T-cell (primary cell): ENCODE data around the gene KIAA1614. TPM values are rescaled to one million over a fixed set of nuclear protein-coding genes. Genes with fewer than 3 reads are reported as not detected.

Experiments
- ATAC-seq, 4 experiments: fragments of 200-7000 bp in 3 of 4; fragments of 150-1000 bp in 1 of 4; cut with Tn5 transposase; replicated peaks in 1 of 4; 1 replicate in 3 of 4; 2 replicates in 1 of 4; pipeline ENCODE4 v1.10.0; 2021; ENCODE audit warnings: moderate library complexity in 3 of 4, mild to moderate bottlenecking in 2 of 4, moderate number of reproducible peaks in 1 of 4
- CTCF ChIA-PET, 2 donors: fragments of 300-600 bp; sonication (Branson Sonifier 250); formaldehyde crosslinking; loops; one replicate each; lab custom pipeline; 2022; ENCODE audit warnings: antibody characterized with exemption in 2 of 2; lab: Charles Lee
- POLR2A ChIA-PET, 2 donors: fragments of 300-600 bp; sonication (Branson Sonifier 250); formaldehyde crosslinking; loops; one replicate each; lab custom pipeline; 2022; ENCODE audit warnings: antibody characterized with exemption in 2 of 2; lab: Charles Lee
- DNase-seq, 35 experiments: peaks; one replicate each; pipeline versions ENCODE4 v3.0.0 to v3.0.0-alpha.2; 2013 to 2023
- H3K27ac ChIP-seq: one replicate; pipeline ENCODE4 v1.5.1; 2013; ENCODE audit warnings: low read length
- H3K27me3 ChIP-seq, 2 experiments: replicated peaks in 1 of 2; 1 replicate in 1 of 2; 2 replicates in 1 of 2; pipeline versions ENCODE4 v1.6.1 to v1.7.0; 2013; ENCODE audit warnings: low read length in 1 of 2, mixed read lengths in 1 of 2; ENCODE audit not compliant: control insufficient read depth in 2 of 2, insufficient read depth in 2 of 2; ENCODE audit errors: extremely low read depth in 1 of 2
- H3K36me3 ChIP-seq, 2 donors: 1 replicate in 1 of 2; 2 replicates in 1 of 2; pipeline versions ENCODE4 v1.6.1 to v1.7.0; 2013; ENCODE audit warnings: low read length in 1 of 2; ENCODE audit not compliant: control insufficient read depth in 2 of 2, insufficient read depth in 1 of 2; ENCODE audit errors: extremely low read depth in 1 of 2
- H3K4me1 ChIP-seq, 2 experiments: 1 replicate in 1 of 2; 2 replicates in 1 of 2; pipeline versions ENCODE4 v1.6.1 to v1.7.0; 2013; ENCODE audit warnings: low read length in 2 of 2, mixed read lengths in 1 of 2; ENCODE audit not compliant: insufficient read depth in 2 of 2, control insufficient read depth in 1 of 2; ENCODE audit errors: extremely low read depth in 1 of 2
- H3K4me3 ChIP-seq, 2 donors: 1 replicate in 1 of 2; 2 replicates in 1 of 2; pipeline versions ENCODE4 v1.5.1 to v1.7.0; 2013; ENCODE audit warnings: mild to moderate bottlenecking in 2 of 2, low read length in 1 of 2, moderate library complexity in 1 of 2; ENCODE audit not compliant: control insufficient read depth in 1 of 2; ENCODE audit errors: extremely low read depth in 1 of 2
- H3K9me3 ChIP-seq: 2 replicates; pipeline ENCODE4 v1.7.0; 2013
- H3K27ac Mint-ChIP-seq, 2 donors: one replicate each; pipeline ENCODE4 v1.8.0; 2020 to 2021; ENCODE audit warnings: mild to moderate bottlenecking in 2 of 2, mixed read lengths in 2 of 2
- H3K27me3 Mint-ChIP-seq, 2 donors: one replicate each; pipeline ENCODE4 v1.8.0; 2021 to 2022; ENCODE audit warnings: mixed read lengths in 2 of 2
- H3K36me3 Mint-ChIP-seq: one replicate; pipeline ENCODE4 v1.8.0; 2021; ENCODE audit warnings: mixed read lengths
- H3K4me1 Mint-ChIP-seq, 3 donors: one replicate each; pipeline ENCODE4 v1.8.0; 2020 to 2022; ENCODE audit warnings: mixed read lengths in 3 of 3, mild to moderate bottlenecking in 1 of 3
- H3K4me3 Mint-ChIP-seq, 3 donors: one replicate each; pipeline ENCODE4 v1.8.0; 2020 to 2022; ENCODE audit warnings: mild to moderate bottlenecking in 3 of 3, mixed read lengths in 3 of 3, moderate library complexity in 3 of 3
- H3K9me3 Mint-ChIP-seq, 3 donors: one replicate each; pipeline ENCODE4 v1.8.0; 2020 to 2022; ENCODE audit warnings: mixed read lengths in 3 of 3
- WGBS: methylation state at CpG from one replicate; pipeline ENCODE4 v1.1.5; 2013; ENCODE audit warnings: missing lambda C conversion rate; ENCODE audit not compliant: insufficient coverage; 5-methylcytosine and 5-hydroxymethylcytosine counted together
- total RNA-seq, 35 experiments: library from RNA in 6 of 35; stranded (reverse) in 6 of 35; fragments of 120-200 nt in 1 of 35; gene quantifications; one replicate each; pipeline versions ENCODE4 v1.2.1 to v1.2.4 and lab custom pipeline; 2013 to 2026

Gene KIAA1614
- total RNA-seq, 5 donors from 2014 or later (not counting 1 experiment from before 2014, with no cell fraction given), result 0.05 to 0.38 (median 0.20) TPM

- H3K9me3 Mint-ChIP-seq, result no peaks in the 10 kb centered on the region
- H3K4me1 Mint-ChIP-seq, result peaks cover 0 to 8% (median 6%) of the 10 kb centered on the region in 3 donors
- POLR2A ChIA-PET, result no interaction called here
- H3K27ac Mint-ChIP-seq, result no peak overlapping the region
- Histone ChIP-seq H3K36me3 (no peaks in the 10 kb centered on the region), H3K4me3 (no peak overlapping the region), H3K27ac (no peak overlapping the region), H3K27me3 (peaks cover 0 to 6% of the 10 kb centered on the region in 2 experiments), H3K9me3 (no peaks in the 10 kb centered on the region), H3K4me1 (peaks cover 3% of the 10 kb centered on the region in 2 experiments)
- DNase-seq, result no peak
- no peak for ATAC-seq
- peaks cover 0 to 3% of the 10 kb centered on the region in 2 donors for H3K27me3 Mint-ChIP-seq
- WGBS, result 0% methylated on average over 1 of the region's 4 CpGs
- no peaks in the 10 kb centered on the region for H3K36me3 Mint-ChIP-seq
- H3K4me3 Mint-ChIP-seq, result no peak overlapping the region
- CTCF ChIA-PET, result interaction anchor here in 1 of 2 donors (0.6 kb wide), 1 partner anchor 1259 kb away, joined by 3 read pairs; no protein-coding TSS in a partner anchor
Measured at GRCh38 chr1:180931529-180931928, 18.8 kb downstream of the KIAA1614 start.

GRCh38 chr1:180932378-180932777, 19.7 kb downstream of the KIAA1614 start:
- Histone ChIP-seq H3K4me3 (no peak overlapping the region), H3K36me3 (no peaks in the 10 kb centered on the region), H3K27me3 (peaks cover 0 to 4% of the 10 kb centered on the region in 2 experiments), H3K4me1 (no peaks in the 10 kb centered on the region), H3K9me3 (no peaks in the 10 kb centered on the region), H3K27ac (no peak overlapping the region)
- no peaks in the 10 kb centered on the region for H3K9me3 Mint-ChIP-seq
- ATAC-seq, result no peak
- peaks cover 0 to 3% (median 3%) of the 10 kb centered on the region in 3 donors for H3K4me1 Mint-ChIP-seq
- no peak for DNase-seq
- no peaks in the 10 kb centered on the region for H3K36me3 Mint-ChIP-seq
- no peak overlapping the region for H3K4me3 Mint-ChIP-seq
- H3K27me3 Mint-ChIP-seq, result peaks cover 0 to 3% of the 10 kb centered on the region in 2 donors
- no peak overlapping the region for H3K27ac Mint-ChIP-seq
- 92% methylated on average over 3 of the region's 4 CpGs for WGBS
- POLR2A ChIA-PET, result no interaction called here
- CTCF ChIA-PET, result no interaction called here

- Mint-ChIP-seq H3K27ac (no peak overlapping the region), H3K36me3 (no peaks in the 10 kb centered on the region), H3K4me3 (no peak overlapping the region), H3K4me1 (peaks cover 0 to 7% (median 3%) of the 10 kb centered on the region in 3 donors), H3K9me3 (no peaks in the 10 kb centered on the region), H3K27me3 (peaks cover 0 to 3% of the 10 kb centered on the region in 2 donors)
- CTCF ChIA-PET, result no interaction called here
- POLR2A ChIA-PET, result no interaction called here
- H3K9me3 ChIP-seq, result no peaks in the 10 kb centered on the region
- H3K36me3 ChIP-seq, result no peaks in the 10 kb centered on the region
- no peak overlapping the region for H3K4me3 ChIP-seq
- no peak overlapping the region for H3K27ac ChIP-seq
- no peaks in the 10 kb centered on the region for H3K4me1 ChIP-seq
- ATAC-seq, result no peak
- no peak for DNase-seq
- H3K27me3 ChIP-seq, result peaks cover 0 to 6% of the 10 kb centered on the region in 2 experiments
Measured at GRCh38 chr1:180933141-180933540, 20.4 kb downstream of the KIAA1614 start.

- Histone ChIP-seq H3K36me3 (no peaks in the 10 kb centered on the region), H3K4me1 (no peaks in the 10 kb centered on the region), H3K9me3 (no peaks in the 10 kb centered on the region), H3K27me3 (peaks cover 0 to 9% of the 10 kb centered on the region in 2 experiments), H3K27ac (no peak overlapping the region), H3K4me3 (no peak overlapping the region)
- WGBS, result 31% methylated on average over 5 of the region's 7 CpGs
- Mint-ChIP-seq H3K27ac (no peak overlapping the region), H3K4me3 (no peak overlapping the region), H3K27me3 (peaks cover 0 to 3% of the 10 kb centered on the region in 2 donors), H3K36me3 (no peaks in the 10 kb centered on the region), H3K4me1 (peaks cover 2 to 7% (median 3%) of the 10 kb centered on the region in 3 donors), H3K9me3 (no peaks in the 10 kb centered on the region)
- POLR2A ChIA-PET, result no interaction called here
- ATAC-seq, result no peak
- DNase-seq, result no peak
- CTCF ChIA-PET, result no interaction called here
Measured at GRCh38 chr1:180934563-180934962, 21.9 kb downstream of the KIAA1614 start.

- Histone ChIP-seq H3K4me1 (no peaks in the 10 kb centered on the region), H3K27me3 (peaks cover 0 to 9% of the 10 kb centered on the region in 2 experiments), H3K27ac (no peak overlapping the region), H3K9me3 (no peaks in the 10 kb centered on the region), H3K4me3 (no peak overlapping the region), H3K36me3 (no peaks in the 10 kb centered on the region)
- Mint-ChIP-seq H3K4me1 (peaks cover 3 to 7% (median 6%) of the 10 kb centered on the region in 3 donors), H3K36me3 (no peaks in the 10 kb centered on the region), H3K27ac (no peak overlapping the region), H3K27me3 (peaks cover 0 to 3% of the 10 kb centered on the region in 2 donors), H3K9me3 (no peaks in the 10 kb centered on the region), H3K4me3 (no peak overlapping the region)
- DNase-seq, result no peak
- ATAC-seq, result no peak
- ChIA-PET CTCF (no interaction called here), POLR2A (no interaction called here)
- 87% methylated on average over 38 of the region's 45 CpGs for WGBS
Measured at GRCh38 chr1:180935326-180936109, 22.8 kb downstream of the KIAA1614 start.

GRCh38 chr1:180936110-180937011, 23.7 kb downstream of the KIAA1614 start:
- peaks cover 3 to 7% (median 6%) of the 10 kb centered on the region in 3 donors for H3K4me1 Mint-ChIP-seq
- no peaks in the 10 kb centered on the region for H3K36me3 Mint-ChIP-seq
- no peak overlapping the region for H3K4me3 ChIP-seq
- DNase-seq (no peak), ATAC-seq (no peak)
- WGBS, result 95% methylated on average over 17 of the region's 28 CpGs
- H3K9me3 ChIP-seq, result no peaks in the 10 kb centered on the region
- POLR2A ChIA-PET, result no interaction called here
- H3K4me1 ChIP-seq, result no peaks in the 10 kb centered on the region
- H3K27me3 ChIP-seq, result peaks cover 0 to 9% of the 10 kb centered on the region in 2 experiments
- CTCF ChIA-PET, result no interaction called here
- H3K36me3 ChIP-seq, result no peaks in the 10 kb centered on the region
- H3K27me3 Mint-ChIP-seq, result peaks cover 0 to 3% of the 10 kb centered on the region in 2 donors
- no peak overlapping the region for H3K27ac Mint-ChIP-seq
- H3K4me3 Mint-ChIP-seq, result no peak overlapping the region
- no peaks in the 10 kb centered on the region for H3K9me3 Mint-ChIP-seq
- no peak overlapping the region for H3K27ac ChIP-seq
